Measurements from ENCODE around the gene SPINK8. TPM values are rescaled to one million over a fixed set of nuclear protein-coding genes. Genes with fewer than 3 reads are reported as not detected.

Gene SPINK8
- total and polyA plus RNA-seq, 2 of the 8 experiments (the other 6 are each of a cell fraction or from before 2014, with no cell fraction given) = 0.29 TPM; not detected in 1

- no peak for TF ChIP-seq GTF2F1 (IDR thresholded peaks at IDR 0.05; ENCODE audit: borderline replicate concordance, low read depth, low read length)
Measured at GRCh38 chr3:48353987-48354386, 20.5 kb upstream of the SPINK8 start (continued).
